NCI-H1930 (cell line): ENCODE data around the gene ABCC9.

Source experiments
- DNase-seq, 2 experiments: peaks; one replicate each; lab custom pipeline; 2025; lab: John Stamatoyannopoulos, UW

ABCC9 gene

GRCh38 chr12:21877293-21877982, 63.8 kb downstream of the ABCC9 start:
- DNase-seq = no peak

- no peak for DNase-seq
Observed at GRCh38 chr12:21865846-21866245, 75.4 kb downstream of the ABCC9 start.

GRCh38 chr12:21860534-21860933, 80.7 kb downstream of the ABCC9 start:
- DNase-seq = no peak

GRCh38 chr12:21860128-21860527, 81.1 kb downstream of the ABCC9 start:
- no peak for DNase-seq

- DNase-seq = no peak
Observed at GRCh38 chr12:21852251-21852650, 89.0 kb downstream of the ABCC9 start.

- no peak for DNase-seq
Observed at GRCh38 chr12:21851151-21851550, 90.1 kb downstream of the ABCC9 start.

- DNase-seq = no peak
Observed at GRCh38 chr12:21850419-21850818, 90.8 kb downstream of the ABCC9 start.

GRCh38 chr12:21849878-21850277, 91.3 kb downstream of the ABCC9 start:
- DNase-seq = no peak

GRCh38 chr12:21848192-21848591, 93.0 kb downstream of the ABCC9 start:
- DNase-seq = no peak

GRCh38 chr12:21843795-21844194, 97.4 kb downstream of the ABCC9 start:
- no peak for DNase-seq

GRCh38 chr12:21839776-21840175, 101.5 kb downstream of the ABCC9 start:
- DNase-seq = no peak

GRCh38 chr12:21837847-21838246, 103.4 kb downstream of the ABCC9 start:
- no peak for DNase-seq

- DNase-seq = no peak
Observed at GRCh38 chr12:21831791-21832344, 109.4 kb downstream of the ABCC9 start.

GRCh38 chr12:21828779-21829178, 112.4 kb downstream of the ABCC9 start:
- DNase-seq = peak in 1 of 2 experiments; percentile 47

- DNase-seq = no peak
Observed at GRCh38 chr12:21828136-21828775, 113.0 kb downstream of the ABCC9 start.

- DNase-seq = no peak
Observed at GRCh38 chr12:21827083-21827482, 114.1 kb downstream of the ABCC9 start.

GRCh38 chr12:21826618-21826910, 114.7 kb downstream of the ABCC9 start:
- DNase-seq = no peak

GRCh38 chr12:21825886-21826617, 115.2 kb downstream of the ABCC9 start:
- peak in 1 of 2 experiments; percentile 21 for DNase-seq

GRCh38 chr12:21823581-21823980, 117.6 kb downstream of the ABCC9 start:
- DNase-seq = no peak

- DNase-seq = no peak
Observed at GRCh38 chr12:21819678-21820077, 121.5 kb downstream of the ABCC9 start.

GRCh38 chr12:21819236-21819635, 122.0 kb downstream of the ABCC9 start:
- no peak for DNase-seq

GRCh38 chr12:21818627-21819026, 122.6 kb downstream of the ABCC9 start:
- DNase-seq = no peak
